Ascending aorta (tissue), 2 donors: ENCODE data around the gene ZNF555. TPM values are rescaled to one million over a fixed set of nuclear protein-coding genes. Genes with fewer than 3 reads are reported as not detected.

Source experiments
- DNase-seq, 2 donors: peaks; one replicate each; pipeline ENCODE4 v3.0.0-alpha.2; 2019; ENCODE audit warnings: low spot score in 2 of 2
- H3K27ac ChIP-seq, 2 donors: fragments of 200-600 bp; sonication (generic); one replicate each; pipeline ENCODE4 v1.5.1; 2016 to 2017; ENCODE audit warnings: mild to moderate bottlenecking in 1 of 2
- H3K27me3 ChIP-seq: fragments of 200-600 bp; sonication (generic); one replicate; pipeline ENCODE4 v1.5.1; 2017
- H3K36me3 ChIP-seq, 2 donors: fragments of 200-600 bp; sonication (generic); one replicate each; pipeline ENCODE4 v1.5.1; 2016
- H3K4me1 ChIP-seq, 2 donors: fragments of 200-600 bp; sonication (generic); one replicate each; pipeline ENCODE4 v1.5.1; 2016 to 2017; ENCODE audit warnings: mild to moderate bottlenecking in 1 of 2
- H3K4me3 ChIP-seq, 2 donors: fragments of 200-600 bp; sonication (generic); one replicate each; pipeline ENCODE4 v1.5.1; 2016 to 2017; ENCODE audit warnings: mild to moderate bottlenecking in 1 of 2
- H3K9me3 ChIP-seq, 2 donors: fragments of 200-600 bp; sonication (generic); one replicate each; pipeline ENCODE4 v1.5.1; 2016
- intact Hi-C: fragments of 100-400 bp; cut with DNase I; formaldehyde crosslinking; loops from one replicate; pipeline ENCODE4 v1.15.1; 2023
- total RNA-seq: library from RNA; depleted of rRNA; stranded (reverse); fragments of >200 nt; gene quantifications from one replicate; pipeline ENCODE4 v1.1.0, GENCODE V29; 2016
- TF ChIP-seq, protein P1 (sequence below), 3 experiments: fragments of 200-600 bp in 2 of 3; fragments of 450-650 bp in 1 of 3; sonication (generic) in 2 of 3; IDR thresholded peaks; one replicate each; pipeline ENCODE4 v1.5.1; 2016 to 2019; ENCODE audit warnings: antibody characterized with exemption in 3 of 3, mild to moderate bottlenecking in 1 of 3, moderate library complexity in 1 of 3

The ZNF555 gene
- total RNA-seq, 1 donor from 2014 or later = 6.8 TPM

DNA sequence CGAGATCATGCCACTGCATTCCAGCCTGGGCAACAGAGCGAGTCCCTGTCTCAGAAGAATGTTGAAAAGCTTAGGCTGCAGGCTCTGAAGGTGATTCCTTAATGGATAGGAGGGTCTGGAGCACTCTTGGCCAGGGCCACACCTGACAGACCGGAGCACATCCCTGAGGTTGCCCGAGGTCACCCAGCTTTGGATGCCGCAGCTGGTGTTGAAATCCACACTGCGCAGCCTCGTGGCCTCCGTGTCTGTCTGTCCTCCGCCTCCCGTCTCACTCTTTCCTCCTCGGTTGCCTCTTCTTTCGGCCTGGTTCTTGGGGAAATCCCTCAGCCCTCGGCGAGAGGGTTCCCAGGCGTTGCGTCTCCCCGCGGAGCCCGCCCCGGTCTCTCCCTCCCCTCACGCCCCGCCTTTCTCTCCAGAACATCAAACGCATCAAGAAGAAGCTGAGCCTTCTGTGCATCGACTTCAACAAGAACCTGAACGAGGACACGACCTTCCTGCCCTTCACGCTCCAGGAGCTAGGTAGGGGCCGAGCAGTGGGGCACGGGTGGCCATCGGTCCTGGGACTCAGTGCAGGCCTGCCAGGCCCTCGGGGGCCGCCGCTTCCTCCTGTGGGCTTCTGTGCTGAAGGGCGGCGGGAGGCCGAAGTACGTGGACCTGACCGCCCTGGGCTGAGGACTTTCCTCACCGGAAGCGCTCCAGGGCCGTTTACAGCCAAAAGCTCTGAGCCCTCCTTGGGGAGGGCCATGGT lies 41.8 kb upstream of the ZNF555 start:
- H3K9me3 ChIP-seq = no peaks in the 10 kb centered on the region
- H3K36me3 ChIP-seq = peaks cover 24 to 35% of the 10 kb centered on the region in 2 donors
- intact Hi-C loops = no loop called here
- TF ChIP-seq, protein P1, sequence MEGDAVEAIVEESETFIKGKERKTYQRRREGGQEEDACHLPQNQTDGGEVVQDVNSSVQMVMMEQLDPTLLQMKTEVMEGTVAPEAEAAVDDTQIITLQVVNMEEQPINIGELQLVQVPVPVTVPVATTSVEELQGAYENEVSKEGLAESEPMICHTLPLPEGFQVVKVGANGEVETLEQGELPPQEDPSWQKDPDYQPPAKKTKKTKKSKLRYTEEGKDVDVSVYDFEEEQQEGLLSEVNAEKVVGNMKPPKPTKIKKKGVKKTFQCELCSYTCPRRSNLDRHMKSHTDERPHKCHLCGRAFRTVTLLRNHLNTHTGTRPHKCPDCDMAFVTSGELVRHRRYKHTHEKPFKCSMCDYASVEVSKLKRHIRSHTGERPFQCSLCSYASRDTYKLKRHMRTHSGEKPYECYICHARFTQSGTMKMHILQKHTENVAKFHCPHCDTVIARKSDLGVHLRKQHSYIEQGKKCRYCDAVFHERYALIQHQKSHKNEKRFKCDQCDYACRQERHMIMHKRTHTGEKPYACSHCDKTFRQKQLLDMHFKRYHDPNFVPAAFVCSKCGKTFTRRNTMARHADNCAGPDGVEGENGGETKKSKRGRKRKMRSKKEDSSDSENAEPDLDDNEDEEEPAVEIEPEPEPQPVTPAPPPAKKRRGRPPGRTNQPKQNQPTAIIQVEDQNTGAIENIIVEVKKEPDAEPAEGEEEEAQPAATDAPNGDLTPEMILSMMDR (IDR thresholded peaks at IDR 0.05) = no peak
- H3K4me1 ChIP-seq = no peaks in the 10 kb centered on the region
- no peak overlapping the region for H3K27ac ChIP-seq
- H3K27me3 ChIP-seq = no peaks in the 10 kb centered on the region
- DNase-seq = no peak
- H3K4me3 ChIP-seq = no peak overlapping the region

DNA sequence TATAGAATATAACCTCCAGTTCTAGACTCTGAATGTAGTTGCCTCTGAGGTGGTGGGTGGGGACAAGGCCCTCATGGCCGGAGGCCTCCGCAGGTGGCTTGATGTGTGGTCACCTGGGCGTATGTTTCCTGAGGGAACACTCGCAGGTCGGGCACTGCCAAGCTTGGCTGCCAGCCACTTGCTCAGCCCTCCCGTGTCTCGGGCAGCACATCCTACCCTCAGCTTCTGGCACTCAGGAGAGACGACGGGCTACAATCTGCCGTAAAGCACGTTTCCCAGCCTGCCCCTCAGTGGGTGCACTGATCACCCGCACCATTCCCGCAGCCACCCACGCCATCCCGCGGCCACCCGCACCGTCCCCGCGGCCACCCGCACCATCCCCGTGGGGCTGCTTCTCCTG lies 40.8 kb upstream of the ZNF555 start:
- intact Hi-C loops = no loop called here

DNA sequence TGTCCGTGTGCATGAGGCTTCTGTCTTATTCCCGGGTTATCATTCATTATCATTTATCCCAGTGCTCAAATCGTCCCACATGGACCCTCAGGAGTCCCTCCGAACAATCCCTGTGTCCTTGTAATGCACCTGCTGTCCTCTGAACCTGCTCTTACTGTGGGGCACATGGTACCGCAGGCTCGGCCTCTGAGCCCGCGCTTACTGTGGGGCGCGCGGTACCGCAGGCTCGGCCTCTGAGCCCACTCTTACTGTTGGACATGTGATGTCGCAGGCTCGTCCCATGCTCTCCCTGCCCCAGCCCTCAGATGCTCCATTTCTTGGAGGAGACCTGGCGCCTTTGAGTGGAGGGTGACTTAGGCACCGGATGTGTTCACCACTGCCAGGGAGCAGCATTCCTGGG lies 38.4 kb upstream of the ZNF555 start:
- intact Hi-C loops = no loop called here
- no peak overlapping the region for H3K27ac ChIP-seq
- TF ChIP-seq, protein P1 (IDR thresholded peaks at IDR 0.05) = no peak
- no peaks in the 10 kb centered on the region for H3K4me1 ChIP-seq
- DNase-seq = no peak
- no peaks in the 10 kb centered on the region for H3K9me3 ChIP-seq
- H3K27me3 ChIP-seq = no peaks in the 10 kb centered on the region
- peaks cover 25 to 49% of the 10 kb centered on the region in 2 donors for H3K36me3 ChIP-seq
- no peak overlapping the region for H3K4me3 ChIP-seq

More for the DNA sequence above, 40.8 kb upstream of the ZNF555 start:
- TF ChIP-seq, protein P1 (IDR thresholded peaks at IDR 0.05) = no peak
- Histone ChIP-seq H3K4me1 (no peaks in the 10 kb centered on the region), H3K36me3 (peaks cover 19 to 44% of the 10 kb centered on the region in 2 donors), H3K27me3 (no peaks in the 10 kb centered on the region), H3K4me3 (no peak overlapping the region), H3K9me3 (no peaks in the 10 kb centered on the region), H3K27ac (no peak overlapping the region)
- DNase-seq = no peak

DNA sequence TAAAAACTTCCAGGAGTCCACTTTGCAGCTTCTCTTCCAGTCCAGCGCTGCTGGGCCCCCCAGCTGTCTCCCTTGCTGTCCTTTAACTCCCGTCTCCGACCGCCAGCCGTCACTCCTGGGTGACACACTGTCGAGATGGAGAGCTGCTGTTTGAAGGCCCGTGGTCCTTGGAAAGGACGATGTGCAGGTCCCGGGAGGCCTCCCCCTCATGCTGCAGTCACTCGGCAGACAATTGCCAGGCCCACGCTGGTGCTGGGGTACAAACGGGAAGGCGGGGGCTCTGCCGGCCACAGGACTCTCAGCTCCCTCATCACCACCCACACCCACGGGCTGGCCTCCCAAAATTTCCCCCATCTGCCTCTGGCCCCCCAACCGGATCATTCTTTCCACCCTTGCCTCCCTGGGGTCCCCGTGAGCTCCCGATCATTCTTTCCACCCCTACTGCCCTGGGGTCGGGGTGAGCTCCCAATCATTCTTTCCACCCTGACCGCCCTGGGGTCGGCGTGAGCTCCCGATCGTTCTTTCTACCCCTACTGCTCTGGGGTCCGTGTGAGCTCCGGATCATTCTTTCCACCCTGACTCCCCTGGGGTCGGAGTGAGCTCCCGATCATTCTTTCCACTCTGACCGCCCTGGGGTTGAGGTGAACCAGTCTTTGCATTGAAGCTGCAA lies 37.7 kb upstream of the ZNF555 start:
- no peak overlapping the region for H3K4me3 ChIP-seq
- H3K4me1 ChIP-seq = no peaks in the 10 kb centered on the region
- H3K27me3 ChIP-seq = no peaks in the 10 kb centered on the region
- H3K27ac ChIP-seq = no peak overlapping the region
- no peaks in the 10 kb centered on the region for H3K9me3 ChIP-seq
- no peak for DNase-seq
- TF ChIP-seq, protein P1 (IDR thresholded peaks at IDR 0.05) = no peak
- intact Hi-C loops = no loop called here
- H3K36me3 ChIP-seq = peaks cover 33 to 52% of the 10 kb centered on the region in 2 donors

DNA sequence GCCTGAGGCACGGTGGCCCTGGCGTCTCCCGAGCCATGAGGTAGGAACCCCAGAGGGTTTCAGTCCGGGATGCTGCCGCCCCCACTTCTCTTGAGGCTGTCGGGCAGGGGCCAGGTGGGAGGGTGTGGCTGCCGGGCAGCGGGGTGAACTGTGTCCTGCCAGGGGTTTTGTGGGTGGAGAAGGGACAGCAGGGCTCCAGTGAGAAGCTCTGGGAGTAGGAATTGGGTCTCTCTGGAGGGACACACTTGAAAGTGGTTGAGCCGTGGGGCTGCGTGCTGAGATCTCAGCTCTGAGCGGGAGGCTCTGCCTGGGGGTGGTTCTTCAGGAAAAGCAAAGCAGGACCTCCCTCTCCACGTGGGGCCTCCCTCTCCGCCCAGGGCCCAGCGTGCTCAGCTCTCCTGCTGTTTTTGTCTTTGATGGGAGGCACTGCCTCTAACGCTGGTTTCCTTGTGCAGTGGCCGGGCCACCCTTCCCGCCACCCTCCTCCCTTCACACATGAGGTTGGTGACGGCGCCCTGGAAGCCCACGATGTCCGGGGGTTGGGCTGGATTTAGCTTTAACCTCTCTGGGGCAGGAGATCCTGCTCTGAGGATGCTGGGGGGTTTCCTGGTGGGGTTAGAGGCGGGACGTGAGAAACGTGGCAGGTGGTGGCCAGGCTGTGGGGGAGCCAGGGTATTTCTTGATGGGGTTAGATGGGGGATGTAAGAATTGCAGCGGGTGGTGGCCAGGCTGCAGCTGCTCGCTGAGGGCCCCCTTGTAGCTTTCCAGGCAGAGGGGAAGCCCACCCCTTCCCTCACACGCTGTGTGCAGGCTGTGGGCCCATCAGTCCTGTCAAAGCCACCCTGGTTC lies 36.9 kb upstream of the ZNF555 start:
- intact Hi-C loops = no loop called here
- no peaks in the 10 kb centered on the region for H3K9me3 ChIP-seq
- peaks cover 35 to 58% of the 10 kb centered on the region in 2 donors for H3K36me3 ChIP-seq
- DNase-seq = no peak
- no peak overlapping the region for H3K4me3 ChIP-seq
- TF ChIP-seq, protein P1 (IDR thresholded peaks at IDR 0.05) = no peak
- H3K4me1 ChIP-seq = no peaks in the 10 kb centered on the region
- no peak overlapping the region for H3K27ac ChIP-seq
- no peaks in the 10 kb centered on the region for H3K27me3 ChIP-seq
